GM21526 (cell line): Measurements from ENCODE around the gene ABR.

ENCODE experiments used
- ATAC-seq: cut with Tn5 transposase; IDR thresholded peaks from one replicate; pipeline ENCODE4 v1.9.1; 2021; ENCODE audit warnings: moderate library complexity; ENCODE audit not compliant: unreplicated experiment, low FRiP score

The ABR gene

DNA sequence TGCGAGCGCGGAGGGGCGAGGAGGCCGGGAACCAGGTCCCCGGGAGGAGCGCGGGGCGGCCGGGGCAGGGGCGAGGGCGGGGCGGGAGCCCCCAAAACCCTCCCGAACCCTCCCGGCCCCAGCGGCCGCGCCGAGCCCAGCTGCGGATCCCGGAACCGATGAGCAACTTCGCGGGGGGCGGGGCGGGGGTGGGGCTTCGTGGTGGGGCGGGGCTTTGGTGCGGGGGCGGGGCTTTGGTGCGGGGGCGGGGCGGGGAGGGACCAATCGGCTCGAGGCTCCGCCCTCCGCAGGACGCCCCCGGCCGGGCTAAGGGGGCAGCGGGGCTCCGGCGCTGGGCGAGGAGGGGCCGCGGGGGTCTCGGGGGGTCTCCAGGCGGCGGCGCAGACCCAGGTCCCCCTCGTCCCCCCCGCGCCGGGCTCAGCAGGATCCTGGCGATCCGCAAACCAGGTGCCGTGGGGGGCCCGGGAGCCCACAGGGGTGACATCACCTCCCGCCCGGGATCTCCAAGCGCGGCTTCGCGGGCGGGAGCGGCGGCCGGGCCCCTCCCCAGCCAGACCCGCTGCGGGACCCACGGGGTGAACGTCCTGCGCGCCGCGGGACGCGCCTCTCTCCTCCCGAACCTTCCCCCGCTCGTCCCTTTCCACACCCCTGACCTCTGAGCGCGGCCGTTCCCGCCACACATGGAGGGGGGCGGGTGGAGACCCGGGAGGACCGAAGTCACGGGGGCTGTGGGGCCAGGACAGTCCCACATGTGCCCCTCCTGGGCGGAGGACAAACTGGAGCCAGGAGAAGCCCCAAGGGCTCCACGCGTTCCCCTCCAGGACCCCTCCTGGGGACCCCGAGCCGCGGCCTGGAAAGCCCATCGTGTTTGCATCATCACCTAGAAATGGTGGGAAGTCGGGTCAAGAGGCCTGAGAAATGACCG lies at the start of gene ABR:
Gene ABR (minus strand): TSS at position 164 of the 925 bp plus-strand sequence. CDS start 254 bp downstream, outside the sequence.
- no peak for ATAC-seq

GRCh38 chr17:1229349-1229899 lies 49.6 kb upstream of the ABR start:
- no peak for ATAC-seq

GRCh38 chr17:1228781-1229348 lies 49.1 kb upstream of the ABR start:
- ATAC-seq, result no peak

GRCh38 chr17:1227917-1228780 lies 48.4 kb upstream of the ABR start:
- ATAC-seq, result no peak

DNA sequence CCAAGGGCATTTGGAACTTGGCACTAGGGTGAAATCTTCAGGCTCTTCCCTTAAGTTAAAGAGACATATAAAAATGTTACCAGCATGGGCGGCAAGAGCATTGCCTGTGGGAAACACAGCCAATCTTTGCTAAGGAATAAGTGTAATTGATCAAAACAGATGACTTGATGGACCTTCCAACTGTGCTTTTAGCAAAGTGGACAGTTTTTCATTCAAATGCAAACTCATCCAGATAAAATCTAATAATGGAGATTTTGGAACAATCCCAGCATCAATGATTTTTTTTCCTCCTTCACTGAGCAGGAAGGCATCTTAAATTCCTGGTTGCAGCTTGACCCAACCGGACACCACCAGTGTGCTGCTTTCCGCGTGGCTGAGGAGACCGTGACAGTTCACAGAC lies 47.6 kb upstream of the ABR start:
- no peak for ATAC-seq

DNA sequence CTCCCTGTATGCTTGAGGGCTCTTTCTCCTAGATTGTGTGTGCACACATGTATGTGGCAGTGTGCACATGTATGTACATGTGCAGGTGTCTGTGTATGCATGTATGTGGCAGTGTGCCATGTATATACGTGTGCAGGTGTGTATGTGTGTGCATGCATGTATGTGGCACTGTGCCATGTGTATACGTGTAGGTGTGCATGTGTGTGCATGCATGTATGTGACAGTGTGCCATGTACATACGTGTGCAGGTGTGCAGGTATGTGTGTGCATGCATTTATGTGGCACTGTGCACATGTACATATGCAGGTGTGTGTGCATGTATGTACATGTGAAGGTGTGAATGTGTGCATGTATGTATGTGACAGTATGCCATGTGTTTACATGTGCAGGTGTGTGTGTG lies 46.5 kb upstream of the ABR start:
- ATAC-seq, result no peak

- no peak for ATAC-seq
Measured at GRCh38 chr17:1224330-1224729, 44.5 kb upstream of the ABR start.

DNA sequence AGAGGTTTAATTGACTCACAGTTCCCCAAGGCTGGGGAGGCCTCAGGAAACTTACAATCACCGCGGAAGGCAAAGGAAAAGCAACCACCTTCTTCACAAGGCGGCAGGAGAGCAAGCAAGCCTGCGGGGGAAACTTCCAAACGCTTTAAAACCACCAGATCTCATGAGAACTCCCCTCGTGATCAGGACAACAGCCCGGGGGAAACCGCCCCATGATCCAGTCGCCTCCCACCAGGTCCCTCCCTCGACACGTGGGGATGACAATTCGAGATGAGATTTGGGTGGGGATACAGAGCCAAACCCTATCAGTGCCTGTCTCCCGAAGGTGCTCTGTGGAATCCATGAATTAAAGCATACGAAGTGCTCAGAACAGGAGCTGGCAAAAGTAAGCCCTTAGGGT lies 43.9 kb upstream of the ABR start:
- ATAC-seq, result no peak

DNA sequence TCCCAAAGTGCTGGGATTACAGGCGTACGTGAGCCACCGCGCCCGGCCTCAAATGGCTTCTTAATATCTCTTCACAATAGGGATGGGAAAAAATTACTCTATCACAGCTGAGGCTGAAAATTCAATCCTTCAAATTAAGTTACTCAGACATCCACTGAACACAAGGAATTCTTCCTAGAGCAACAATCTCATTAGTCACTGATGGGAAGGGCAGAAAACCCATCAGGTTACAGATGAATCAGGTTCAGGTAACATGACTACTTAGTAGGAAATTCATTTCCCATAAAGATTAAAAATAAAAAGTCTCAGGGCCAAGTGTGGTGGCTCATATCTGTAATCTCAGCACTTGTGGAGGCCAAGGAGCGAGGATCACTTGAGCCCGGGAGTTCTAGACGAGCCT lies 42.5 kb upstream of the ABR start:
- no peak for ATAC-seq

DNA sequence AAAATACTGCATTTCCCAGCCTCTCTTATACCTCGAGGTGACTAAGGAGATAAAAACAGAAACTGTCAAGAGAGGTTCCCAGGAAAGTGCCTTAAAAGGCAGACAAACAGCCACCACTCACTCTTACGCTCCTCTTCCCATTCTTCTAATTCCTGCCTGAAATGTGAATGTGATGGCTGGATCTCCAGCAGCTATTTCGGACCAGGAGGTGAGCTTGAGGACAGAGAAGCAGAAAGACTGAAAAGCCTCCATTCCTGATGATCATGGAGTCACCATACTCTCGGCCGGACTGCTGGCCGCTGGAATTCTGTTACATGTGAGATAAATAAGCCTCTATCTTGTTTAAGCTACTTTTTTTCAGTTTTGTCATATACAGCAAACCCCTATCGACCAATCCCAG lies 41.4 kb upstream of the ABR start:
- no peak for ATAC-seq

GRCh38 chr17:1220346-1220745 lies 40.6 kb upstream of the ABR start:
- ATAC-seq, result no peak

- no peak for ATAC-seq
Measured at GRCh38 chr17:1217089-1217385, 37.3 kb upstream of the ABR start.

DNA sequence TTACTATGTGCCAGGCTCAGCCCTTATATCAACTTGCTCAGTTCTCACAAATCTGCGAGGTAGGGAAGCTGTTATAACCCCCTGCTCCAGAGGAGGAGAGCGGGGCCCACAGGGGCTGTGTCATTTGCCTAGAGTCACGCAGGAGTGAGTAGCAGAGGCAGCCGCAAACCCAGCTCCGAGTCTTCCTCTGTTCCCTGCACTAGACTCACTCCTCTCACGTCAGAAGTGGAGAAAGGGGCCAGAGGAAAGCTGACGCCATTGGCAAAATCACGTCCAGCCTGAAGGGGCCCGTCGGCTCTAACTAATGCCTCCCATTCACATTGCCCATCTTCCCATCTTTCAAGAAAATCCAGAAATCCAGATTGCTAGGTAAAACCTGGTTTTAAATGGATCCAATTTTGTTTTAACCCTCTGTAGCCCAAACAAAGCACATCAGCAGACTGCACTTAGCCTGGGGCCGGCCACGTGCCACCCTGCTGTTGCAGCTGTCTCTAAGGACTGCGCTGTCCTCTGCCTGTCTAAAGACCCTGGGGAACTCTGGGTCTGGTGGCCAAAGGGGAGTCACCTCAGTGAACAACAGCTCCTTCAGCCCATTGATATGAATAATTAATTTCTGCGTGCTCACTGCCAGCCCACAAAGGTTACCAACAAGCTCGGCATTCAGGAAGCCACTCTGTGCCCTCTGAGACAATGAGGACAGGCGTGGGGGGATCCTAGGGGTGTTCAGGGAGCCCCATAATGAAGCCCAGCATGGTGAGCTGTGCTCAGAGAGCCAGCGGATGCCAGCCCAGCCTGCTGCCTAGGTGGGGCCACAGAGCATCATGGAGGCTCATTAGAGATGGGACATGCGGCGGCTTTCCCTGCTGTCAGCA lies 36.7 kb upstream of the ABR start:
- no peak for ATAC-seq

- ATAC-seq, result no peak
Measured at GRCh38 chr17:1212946-1213345, 33.2 kb upstream of the ABR start.

GRCh38 chr17:1211287-1211686 lies 31.5 kb upstream of the ABR start:
- no peak for ATAC-seq

- ATAC-seq, result no peak
Measured at GRCh38 chr17:1208966-1209365, 29.2 kb upstream of the ABR start.

GRCh38 chr17:1206026-1206777 lies 26.4 kb upstream of the ABR start:
- ATAC-seq, result no peak

GRCh38 chr17:1203967-1204291 lies 24.1 kb upstream of the ABR start:
- ATAC-seq, result no peak

GRCh38 chr17:1203111-1203966 lies 23.6 kb upstream of the ABR start:
- no peak for ATAC-seq
